Hematopoietic multipotent progenitor cell treated with erythropoietin and hydrocortisone succinate and interleukin-3 and kit ligand, for 15 days (in vitro differentiated cells): ENCODE measurements around the gene DOK3.

ENCODE experiments used
- DNase-seq: peaks from one replicate; pipeline ENCODE4 v3.0.0-alpha.2; 2015; ENCODE audit warnings: low spot score

Gene DOK3

DNA sequence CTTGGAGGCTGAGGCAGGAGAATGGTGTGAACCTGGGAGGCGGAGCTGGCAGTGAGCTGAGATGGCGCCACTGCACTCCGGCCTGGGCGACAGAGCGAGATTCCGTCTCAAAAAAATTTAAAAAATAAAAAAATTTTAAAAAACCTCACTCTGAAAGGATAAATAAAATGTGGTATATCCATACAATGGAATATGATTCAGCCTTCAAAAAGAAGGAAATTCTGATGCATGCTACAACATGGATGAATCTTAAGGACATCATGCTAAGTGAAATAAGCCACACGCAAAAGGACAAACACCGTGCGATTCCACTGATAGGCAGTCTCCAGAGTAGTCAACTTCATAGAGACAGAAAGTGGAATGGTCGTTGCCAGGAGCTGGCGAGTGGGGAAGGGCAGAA, 44.6 kb downstream of the DOK3 start:
- no peak for DNase-seq

DNA sequence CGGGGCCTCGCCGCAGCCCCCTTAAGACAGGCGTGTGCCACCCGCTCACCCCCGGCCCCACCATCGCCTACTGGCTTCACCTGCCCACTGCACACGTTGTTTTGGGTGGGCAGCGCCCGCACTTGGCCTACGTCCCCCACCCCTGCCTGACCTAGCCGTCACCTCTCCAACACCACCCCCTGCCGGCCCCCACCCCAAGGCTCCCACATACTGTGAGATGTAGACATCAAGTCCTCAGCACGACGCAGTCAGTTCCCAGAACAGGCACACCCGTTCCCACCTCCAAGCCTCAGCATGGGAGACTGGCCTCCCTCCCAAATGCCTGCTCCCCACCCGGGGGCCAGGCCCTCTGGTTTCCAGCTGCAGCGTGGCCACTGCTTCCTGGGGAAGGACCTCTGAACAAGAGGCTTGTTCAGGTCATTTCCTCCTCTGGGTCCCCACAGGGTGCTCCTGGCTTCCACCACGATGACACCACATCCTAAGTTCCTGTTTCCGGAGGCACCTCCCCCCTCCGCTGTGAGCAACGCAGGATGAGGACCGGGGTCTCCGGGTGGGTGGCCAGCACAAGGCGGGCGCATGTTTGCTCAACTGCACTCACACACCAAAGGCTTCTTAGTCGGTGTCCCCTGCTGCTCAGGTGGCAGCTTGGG, 47.5 kb downstream of the DOK3 start:
- no peak for DNase-seq

DNA sequence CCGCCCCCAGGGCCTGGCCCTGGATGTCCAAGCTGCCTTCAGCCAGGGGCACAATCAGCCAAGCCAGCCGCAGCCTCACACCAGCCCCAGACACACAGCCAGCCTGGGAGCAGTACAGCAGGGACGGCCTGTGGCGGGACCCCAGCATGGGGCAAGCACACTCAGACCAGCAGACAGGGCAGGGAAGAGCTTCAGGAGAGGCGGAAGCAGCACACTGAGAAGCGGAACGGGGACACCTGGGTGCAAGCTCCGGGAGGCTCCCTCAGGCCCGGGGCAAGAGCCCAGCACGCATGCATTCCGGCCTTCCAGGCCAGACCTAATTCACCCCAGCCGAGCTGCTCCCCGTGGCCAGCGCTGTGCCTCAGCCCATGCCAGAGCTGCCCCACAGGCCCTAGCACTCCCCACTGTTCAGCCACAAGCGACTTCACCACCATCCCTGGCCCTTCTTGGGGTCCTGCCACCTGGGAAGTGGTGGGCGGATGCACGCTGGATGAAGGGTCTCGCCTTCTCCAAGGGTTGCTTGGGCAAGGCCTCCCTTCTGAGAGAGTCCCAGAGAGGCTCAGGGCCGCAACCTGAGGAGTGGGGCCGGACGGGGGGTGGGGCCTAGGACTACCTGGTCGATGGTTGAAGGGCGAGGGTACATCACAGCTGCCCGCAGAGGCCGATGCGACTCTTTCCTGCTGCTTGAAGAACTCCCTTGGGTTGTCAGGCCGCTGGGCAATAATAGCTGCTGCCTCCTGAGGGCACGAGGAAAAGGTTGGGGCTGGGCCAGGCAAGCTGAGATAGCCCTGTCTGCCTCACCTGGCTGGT, 49.6 kb downstream of the DOK3 start:
- no peak for DNase-seq

- DNase-seq = no peak
Observed at GRCh38 chr5:177459357-177459756, 50.3 kb downstream of the DOK3 start.

DNA sequence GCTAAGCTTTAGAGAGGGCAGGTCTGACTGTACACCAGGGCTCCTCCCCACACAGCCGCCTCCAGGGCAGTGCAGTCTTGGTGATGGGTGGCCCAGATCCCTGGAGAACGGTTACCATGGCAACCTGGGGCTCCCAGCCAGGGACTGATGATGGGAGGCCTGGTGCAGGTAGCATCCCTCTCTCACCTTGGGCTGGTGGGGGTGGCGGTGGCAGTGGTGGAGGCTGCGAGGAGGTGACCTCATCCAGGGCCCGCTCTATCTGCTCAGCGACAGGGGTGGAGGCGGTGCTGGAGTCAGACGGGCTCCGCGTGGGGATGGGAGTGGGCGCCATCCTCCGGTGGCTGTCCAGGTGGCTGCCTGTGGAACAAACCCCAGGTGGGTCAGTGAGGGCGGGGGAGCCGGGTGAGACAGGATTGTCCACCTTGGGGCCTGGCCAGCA, 50.7 kb downstream of the DOK3 start:
- DNase-seq = no peak

- DNase-seq = no peak
Observed at GRCh38 chr5:177457852-177458681, 51.6 kb downstream of the DOK3 start.

DNA sequence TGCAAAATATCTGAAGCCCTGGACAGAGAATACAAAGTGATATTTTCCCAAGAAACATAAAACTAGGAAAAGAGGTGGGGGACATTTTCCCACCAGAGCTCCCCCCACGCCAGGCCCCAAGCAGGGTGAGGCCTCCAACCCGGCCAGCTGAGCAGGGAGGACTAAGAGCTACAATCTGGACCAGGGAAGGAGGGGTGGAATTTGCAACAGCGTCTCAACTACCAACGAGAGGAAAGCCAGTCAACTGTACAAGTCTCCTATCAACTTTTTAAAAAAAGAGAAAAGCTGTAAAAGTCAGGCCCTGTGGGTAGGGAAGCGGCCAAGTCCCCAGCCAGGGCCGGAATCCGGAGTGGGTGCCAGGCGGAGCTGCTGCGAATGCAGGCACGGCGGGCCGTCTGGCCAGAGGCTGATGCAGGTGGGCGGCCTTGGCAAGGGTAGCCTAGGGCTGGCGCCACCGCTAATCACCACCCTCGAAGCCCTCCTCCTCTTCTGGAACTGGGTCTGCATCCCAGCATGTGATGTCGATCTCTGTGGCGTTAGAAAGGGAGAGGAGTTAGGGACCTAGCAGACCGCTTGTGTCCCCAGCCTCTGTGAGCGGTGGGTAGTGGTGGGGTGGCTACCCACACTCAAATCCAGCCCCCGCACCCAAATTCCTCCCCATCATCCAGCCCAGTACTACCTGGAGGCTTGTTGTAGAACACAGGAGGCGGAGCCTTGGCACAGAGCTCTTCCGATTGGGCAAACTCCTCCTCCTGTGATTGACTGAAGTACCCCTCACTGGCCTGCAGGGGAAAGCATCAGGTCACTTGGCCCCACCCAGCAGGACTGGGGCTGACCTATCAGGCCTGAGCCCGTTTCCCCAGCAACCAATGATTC, 52.4 kb downstream of the DOK3 start:
- peak; percentile 87 for DNase-seq

DNA sequence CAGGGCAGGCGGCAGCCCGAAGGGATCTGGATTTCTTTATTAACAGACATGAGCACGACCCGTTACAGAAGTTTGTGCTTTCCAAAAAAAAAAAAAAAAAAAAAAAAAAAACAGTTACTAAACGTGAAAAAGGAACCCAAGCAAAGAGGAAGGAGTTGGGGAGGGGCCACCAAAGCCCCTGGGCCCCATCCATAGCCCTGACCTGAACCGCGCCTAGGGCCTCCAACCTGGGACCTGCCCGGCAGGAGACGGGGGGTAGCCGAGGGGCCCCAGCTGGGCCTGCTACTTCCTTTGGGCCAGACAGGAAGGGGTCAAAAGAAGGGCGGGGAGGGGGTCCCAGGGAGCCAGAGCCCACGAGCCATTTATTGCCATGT, 53.0 kb downstream of the DOK3 start:
- DNase-seq = no peak

GRCh38 chr5:177455661-177456590, 53.7 kb downstream of the DOK3 start:
- peak; percentile 90 for DNase-seq

DNA sequence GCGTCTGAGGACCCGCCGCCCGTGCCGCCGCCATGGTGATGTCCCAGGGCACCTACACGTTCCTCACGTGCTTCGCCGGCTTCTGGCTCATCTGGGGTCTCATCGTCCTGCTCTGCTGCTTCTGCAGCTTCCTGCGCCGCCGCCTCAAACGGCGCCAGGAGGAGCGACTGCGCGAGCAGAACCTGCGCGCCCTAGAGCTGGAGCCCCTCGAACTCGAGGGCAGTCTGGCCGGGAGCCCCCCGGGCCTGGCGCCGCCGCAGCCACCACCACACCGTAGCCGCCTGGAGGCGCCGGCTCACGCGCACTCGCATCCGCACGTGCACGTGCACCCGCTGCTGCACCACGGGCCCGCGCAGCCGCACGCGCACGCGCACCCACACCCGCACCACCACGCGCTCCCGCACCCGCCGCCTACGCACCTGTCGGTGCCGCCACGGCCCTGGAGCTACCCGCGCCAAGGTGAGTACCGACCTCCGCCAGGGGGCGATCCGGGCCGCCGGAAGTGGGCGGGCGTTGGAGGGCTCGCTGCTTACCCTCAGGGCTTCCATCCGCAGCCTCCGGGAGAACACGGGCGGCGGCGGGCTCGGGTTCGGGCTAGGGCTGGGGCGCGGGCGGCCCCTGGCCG, 54.5 kb downstream of the DOK3 start:
- peak; percentile 81 for DNase-seq

DNA sequence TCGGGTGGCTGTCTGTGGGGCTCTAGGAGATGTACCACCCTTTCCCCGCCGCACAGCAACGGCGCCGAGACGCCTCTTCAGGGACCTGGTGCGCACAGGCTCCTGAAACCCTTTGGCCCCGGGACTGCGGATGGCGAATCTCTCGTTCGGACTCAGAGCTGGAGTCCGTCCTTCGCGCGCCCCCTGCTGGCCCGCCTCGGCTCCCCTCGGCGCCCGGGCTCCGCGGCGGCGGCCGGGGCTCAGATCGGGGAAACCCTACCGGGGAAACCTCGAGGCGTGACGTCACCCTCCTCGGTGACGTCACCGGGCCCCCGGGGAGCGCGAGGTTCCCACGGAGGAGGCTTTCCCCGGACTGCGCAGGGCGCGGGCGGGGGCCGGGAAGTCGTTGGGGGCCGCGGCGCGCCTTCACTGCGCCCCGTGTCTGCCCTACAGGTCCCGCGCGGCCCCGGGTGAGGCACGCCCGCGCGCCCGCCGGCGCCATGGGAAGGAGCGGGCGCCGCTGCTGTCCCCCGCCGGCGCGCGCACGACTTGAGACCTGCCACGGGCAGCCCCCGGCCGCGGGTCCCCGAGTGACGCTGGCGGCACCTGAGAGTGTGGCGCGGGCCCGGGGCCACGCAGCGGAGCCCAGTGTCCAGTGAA, 55.1 kb downstream of the DOK3 start:
- peak; percentile 89 for DNase-seq

DNA sequence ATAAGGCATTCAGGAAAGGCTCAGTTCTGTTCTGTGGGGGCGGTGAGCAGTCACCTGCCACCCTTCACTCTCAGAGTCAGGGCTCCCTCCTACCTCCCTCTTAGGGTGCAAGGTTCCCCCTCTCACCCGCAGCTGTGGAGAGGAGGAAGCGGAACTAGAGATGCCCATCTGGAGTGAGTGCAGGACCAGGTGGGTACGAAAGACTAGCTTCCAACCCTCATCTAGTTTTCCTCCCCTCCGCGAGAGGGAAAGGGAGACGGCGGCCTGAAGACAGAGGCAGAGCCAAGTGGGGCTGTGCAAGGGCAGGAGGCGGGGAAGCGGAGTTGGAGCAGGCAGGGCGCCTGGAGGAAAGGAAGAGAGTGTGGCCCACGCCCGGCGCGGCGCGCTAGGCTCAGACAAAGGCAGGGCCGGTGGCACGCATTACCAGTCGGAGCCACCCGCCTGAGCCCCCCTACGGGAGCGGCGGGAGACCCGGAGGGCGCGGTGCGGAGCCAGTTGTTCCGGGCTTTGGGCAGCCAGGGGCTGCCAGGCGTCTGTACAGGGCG, 55.7 kb downstream of the DOK3 start:
- DNase-seq = no peak

DNA sequence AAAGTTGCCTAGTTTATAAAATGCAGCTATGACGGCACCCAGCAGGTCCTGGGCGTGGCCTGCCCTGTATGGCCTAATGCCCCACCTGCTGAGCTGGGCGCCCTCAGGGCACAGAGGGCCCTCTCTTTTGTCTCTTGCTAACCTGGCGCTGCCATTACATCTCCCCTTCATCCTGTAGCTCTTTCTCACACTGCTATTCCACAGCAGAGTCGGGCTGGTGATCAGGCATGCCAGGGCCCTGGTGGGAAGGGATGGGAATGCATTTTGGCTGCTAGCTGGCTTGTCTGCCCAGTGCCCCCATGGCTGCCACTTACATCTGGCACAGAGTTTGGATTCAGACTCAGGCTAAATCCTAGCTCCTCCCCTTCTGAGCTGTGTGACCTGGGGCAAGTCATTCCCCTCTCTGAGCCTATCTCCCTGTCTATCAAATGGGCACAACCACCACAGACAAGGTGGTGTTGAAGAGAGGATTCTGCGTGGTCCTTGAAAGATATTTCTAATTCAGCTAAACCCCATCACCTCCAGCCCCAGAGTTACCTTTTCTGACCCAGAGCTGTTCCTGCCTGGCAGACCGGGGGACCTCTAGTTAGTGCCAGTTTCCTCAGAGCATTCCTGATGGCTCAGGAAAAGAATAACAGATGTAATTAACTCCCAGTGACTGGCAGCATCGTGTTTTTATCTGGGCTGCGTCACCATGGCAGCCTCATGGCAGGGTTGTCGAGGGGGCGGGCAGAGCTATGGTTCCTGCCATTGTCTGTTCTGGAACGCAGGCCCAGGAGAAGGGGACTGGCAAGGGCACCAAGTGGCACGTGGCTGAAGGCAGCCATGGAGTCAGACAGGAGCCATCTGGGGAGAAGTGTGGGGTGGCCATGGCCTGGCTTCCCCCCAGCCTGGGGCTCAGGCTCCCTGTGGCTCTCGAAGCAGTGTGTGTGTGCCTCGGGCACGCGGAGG, 56.7 kb downstream of the DOK3 start:
- DNase-seq = no peak
